CD4-positive, alpha-beta T cell treated with Interleukin-6 for 4 hours (primary cell): Measurements from ENCODE around the gene SUCLA2.

Experiments used
- DNase-seq: peaks from one replicate; pipeline ENCODE4 v3.0.0-alpha.2; 2020; ENCODE audit warnings: mixed read lengths

The SUCLA2 gene

GRCh38 chr13:47897411-47898050, 103.5 kb downstream of the SUCLA2 start:
- DNase-seq = no peak

GRCh38 chr13:47896546-47896945, 104.5 kb downstream of the SUCLA2 start:
- no peak for DNase-seq

- DNase-seq = no peak
These were observed 105.0 kb downstream of the SUCLA2 start for GRCh38 chr13:47896111-47896510.

GRCh38 chr13:47893527-47893926, 107.5 kb downstream of the SUCLA2 start:
- DNase-seq = no peak
